Pancreas (tissue), 10 donors: ENCODE measurements around the gene IL1F10. TPM values are rescaled to one million over a fixed set of nuclear protein-coding genes. Genes with fewer than 3 reads are reported as not detected.
A peak's percentile ranks its signal among the peaks of the same experiment; 100 is the strongest.

Experiments used
- ATAC-seq, 4 donors: fragments of 200-7000 bp; cut with Tn5 transposase; one replicate each; pipeline versions ENCODE4 v1.8.0 to v1.9.1; 2020; ENCODE audit warnings: mild to moderate bottlenecking in 4 of 4, moderate library complexity in 4 of 4
- DNase-seq, 6 donors: peaks; one replicate each; pipeline ENCODE4 v3.0.0-alpha.2; 2020
- FAIRE-seq: peaks from 2 replicates; lab custom pipeline; 2012; peaks lifted over from hg19 to GRCh38; lab: Jason Lieb, UNC
- H3K27ac ChIP-seq, 4 donors: fragments of 200-600 bp; sonication (generic); 1 replicate in 3 of 4; 2 replicates in 1 of 4; pipeline versions ENCODE4 v1.5.0 to v1.8.0; 2020
- H3K27me3 ChIP-seq, 4 donors: fragments of 200-600 bp; one replicate each; pipeline ENCODE4 v1.8.0; 2021
- H3K36me3 ChIP-seq, 3 donors: fragments of 200-600 bp; sonication (generic) in 1 of 3; one replicate each; pipeline versions ENCODE4 v1.5.0 to v1.8.0; 2020 to 2021
- H3K4me1 ChIP-seq, 3 donors: fragments of 200-600 bp; one replicate each; pipeline ENCODE4 v1.8.0; 2021
- H3K4me3 ChIP-seq, 4 donors: fragments of 200-600 bp; sonication (generic) in 2 of 4; one replicate each; pipeline versions ENCODE4 v1.5.0 to v1.8.0; 2020 to 2021
- H3K9me3 ChIP-seq, 4 donors: fragments of 200-600 bp; one replicate each; pipeline ENCODE4 v1.8.0; 2021
- CTCF ChIP-seq, 4 donors: fragments of 200-600 bp; sonication (generic) in 3 of 4; IDR thresholded peaks; one replicate each; pipeline versions ENCODE4 v1.5.0 to v1.8.0; 2021; ENCODE audit warnings: antibody characterized with exemption in 4 of 4
- WGBS, 2 donors: extraction: QIAGEN DNeasy Blood & Tissue Kit; methylation state at CpG; one replicate each; pipeline ENCODE4 v1.1.7; 2013; 5-methylcytosine and 5-hydroxymethylcytosine counted together
- intact Hi-C, 3 donors: fragments of 100-400 bp; cut with DNase I; formaldehyde crosslinking; loops; one replicate each; pipeline versions ENCODE4 v1.11.1 to v1.14.2; 2022
- polyA plus RNA-seq, 2 donors: library from polyadenylated mRNA; stranded (reverse); fragments of 200-250 nt; gene quantifications; one replicate each; pipeline ENCODE4 v1.2.3, GENCODE V29; 2013
- total RNA-seq, 6 donors: library from RNA; stranded (reverse); fragmentation: NEBNext Ultra II Directional in 4 of 6; extraction: Animal tissue kit (Norgen Biotek cat#: 25700) in 4 of 6; gene quantifications; one replicate each; pipeline versions ENCODE4 v1.2.1 to v1.2.4, GENCODE V29; 2021 to 2023
- donor health status: healthy with polysubstance abuse.
- donor health status: DM: no; HTN: no; CAD: no; lungs with moderate emphysema.
- donor health status: DM: no; HTN: no; CAD: no.
- donor health status: control.
- donor health status: control.
- donor health status: Bipolar disorder and iron deficiency.
- donor health status: DM: yes; HTN: yes; CAD: no.
- donor health status: DM: no; HTN: no; CAD: no.
- donor health status: DM: no; HTN: no; CAD: no.
- donor health status: DM: yes; HTN: yes; CAD: no.

The IL1F10 gene
- total and polyA plus RNA-seq, 8 donors = not detected

GRCh38 chr2:113038291-113038690 is 29.5 kb upstream of the IL1F10 start:
- no peak overlapping the region for H3K4me3 ChIP-seq
- DNase-seq = no peak
- 91 to 100% methylated on average over 3 of the region's 3 CpGs for WGBS, 2 donors
- TF ChIP-seq CTCF (IDR thresholded peaks at IDR 0.05) = no peak
- H3K27ac ChIP-seq = no peak overlapping the region
- no peaks in the 10 kb centered on the region for H3K36me3 ChIP-seq
- intact Hi-C loops = no loop called here
- peaks cover 9 to 23% (median 9%) of the 10 kb centered on the region in 3 donors for H3K4me1 ChIP-seq
- H3K9me3 ChIP-seq = no peaks in the 10 kb centered on the region
- FAIRE-seq = no peak
- no peaks in the 10 kb centered on the region for H3K27me3 ChIP-seq
- ATAC-seq = no peak

- DNase-seq (peak in 3 of 6 donors; percentile 35 to 64 (median 40)), ATAC-seq (peak; percentile 64 to 99 (median 94)), FAIRE-seq (no peak)
- Histone ChIP-seq H3K4me3 (no peak overlapping the region), H3K4me1 (peaks cover 9 to 23% (median 9%) of the 10 kb centered on the region in 3 donors), H3K27ac (peak overlapping the region in 1 of 4 donors; percentile 40), H3K9me3 (no peaks in the 10 kb centered on the region), H3K36me3 (no peaks in the 10 kb centered on the region), H3K27me3 (no peaks in the 10 kb centered on the region)
- no peak for TF ChIP-seq CTCF (IDR thresholded peaks at IDR 0.05)
- 26 to 30% methylated on average over 2 of the region's 2 CpGs for WGBS, 2 donors
- intact Hi-C loops = no loop called here
These were observed 28.6 kb upstream of the IL1F10 start for GRCh38 chr2:113039158-113039557.

GRCh38 chr2:113039719-113040118 is 28.1 kb upstream of the IL1F10 start:
- intact Hi-C loops = no loop called here
- Histone ChIP-seq H3K9me3 (no peaks in the 10 kb centered on the region), H3K36me3 (no peaks in the 10 kb centered on the region), H3K4me3 (no peak overlapping the region), H3K27me3 (no peaks in the 10 kb centered on the region), H3K27ac (peak overlapping the region in 1 of 4 donors; percentile 40), H3K4me1 (peaks cover 9 to 23% (median 9%) of the 10 kb centered on the region in 3 donors)
- ATAC-seq (peak in 1 of 4 donors; percentile 13), FAIRE-seq (no peak), DNase-seq (no peak)
- WGBS, 2 donors = 17 to 41% methylated on average over 5 of the region's 5 CpGs
- TF ChIP-seq CTCF (IDR thresholded peaks at IDR 0.05) = no peak

- no peak overlapping the region for H3K27ac ChIP-seq
- H3K36me3 ChIP-seq = no peaks in the 10 kb centered on the region
- H3K9me3 ChIP-seq = no peaks in the 10 kb centered on the region
- peaks cover 9 to 23% (median 9%) of the 10 kb centered on the region in 3 donors for H3K4me1 ChIP-seq
- no peak for FAIRE-seq
- intact Hi-C loops = no loop called here
- H3K27me3 ChIP-seq = no peaks in the 10 kb centered on the region
- H3K4me3 ChIP-seq = no peak overlapping the region
- WGBS, 2 donors = 86 to 92% methylated on average over 5 of the region's 5 CpGs
- TF ChIP-seq CTCF (IDR thresholded peaks at IDR 0.05) = no peak
- no peak for DNase-seq
- ATAC-seq = no peak
These were observed 25.9 kb upstream of the IL1F10 start for GRCh38 chr2:113041871-113042270.

- H3K36me3 ChIP-seq = no peaks in the 10 kb centered on the region
- DNase-seq (no peak), FAIRE-seq (no peak), ATAC-seq (no peak)
- intact Hi-C loops = no loop called here
- no peak overlapping the region for H3K4me3 ChIP-seq
- 81 to 89% methylated on average over 5 of the region's 5 CpGs for WGBS, 2 donors
- H3K27me3 ChIP-seq = no peaks in the 10 kb centered on the region
- no peak overlapping the region for H3K27ac ChIP-seq
- no peaks in the 10 kb centered on the region for H3K4me1 ChIP-seq
- no peak for TF ChIP-seq CTCF (IDR thresholded peaks at IDR 0.05)
- H3K9me3 ChIP-seq = no peaks in the 10 kb centered on the region
These were observed 21.3 kb upstream of the IL1F10 start for GRCh38 chr2:113046465-113046864.
